ENCODE data around the gene MAST3.

DNA sequence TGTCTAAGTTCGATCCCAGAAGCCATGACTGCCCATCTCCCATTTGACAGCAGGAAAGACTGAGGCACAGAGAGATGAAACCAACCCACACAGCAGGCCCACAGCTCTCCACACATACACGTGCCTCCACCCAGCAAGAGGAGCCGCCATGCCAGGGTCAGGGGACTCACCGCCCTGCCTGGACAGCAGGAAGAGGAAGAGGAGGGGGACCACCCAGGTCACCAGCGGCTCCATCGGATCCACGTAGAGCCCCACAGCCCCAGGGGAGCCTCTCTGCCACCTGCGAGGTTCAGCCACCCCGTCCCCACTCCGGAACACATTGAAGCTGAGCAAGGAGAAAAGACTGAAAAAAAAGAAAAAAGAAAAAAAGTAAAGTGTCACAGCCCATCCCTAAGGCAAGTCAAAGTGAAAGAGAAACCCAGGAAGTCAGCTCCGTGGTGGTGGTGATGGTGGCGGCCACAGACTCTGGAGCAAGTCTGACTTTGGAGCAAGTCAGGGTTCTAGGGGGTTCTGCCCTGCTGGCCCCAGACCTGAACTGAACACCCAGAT lies 10.9 kb upstream of the MAST3 start, which contains the start of gene IL12RB1:
- no peak for TF ChIP-seq CTCF (IDR thresholded peaks at IDR 0.05; ENCODE audit: low read depth, low read length, missing input control)
- no peak for TF ChIP-seq EGR1 (IDR thresholded peaks at IDR 0.05; ENCODE audit: low read depth in 2 of 2)
- no peak for TF ChIP-seq MAX (IDR thresholded peaks at IDR 0.05)
- no peak for TF ChIP-seq RAD21 (IDR thresholded peaks at IDR 0.05)
- no peak for TF ChIP-seq TAF1 (conservative IDR thresholded peaks at IDR 0.05)
- TF ChIP-seq JUND (IDR thresholded peaks at IDR 0.05) = no peak
- TF ChIP-seq RXRA (IDR thresholded peaks at IDR 0.05) = no peak
- TF ChIP-seq HNF4G (IDR thresholded peaks at IDR 0.05) = no peak
- TF ChIP-seq SP1 (IDR thresholded peaks at IDR 0.05) = no peak
- no peak for TF ChIP-seq REST (IDR thresholded peaks at IDR 0.05)
- TF ChIP-seq, protein P1, sequence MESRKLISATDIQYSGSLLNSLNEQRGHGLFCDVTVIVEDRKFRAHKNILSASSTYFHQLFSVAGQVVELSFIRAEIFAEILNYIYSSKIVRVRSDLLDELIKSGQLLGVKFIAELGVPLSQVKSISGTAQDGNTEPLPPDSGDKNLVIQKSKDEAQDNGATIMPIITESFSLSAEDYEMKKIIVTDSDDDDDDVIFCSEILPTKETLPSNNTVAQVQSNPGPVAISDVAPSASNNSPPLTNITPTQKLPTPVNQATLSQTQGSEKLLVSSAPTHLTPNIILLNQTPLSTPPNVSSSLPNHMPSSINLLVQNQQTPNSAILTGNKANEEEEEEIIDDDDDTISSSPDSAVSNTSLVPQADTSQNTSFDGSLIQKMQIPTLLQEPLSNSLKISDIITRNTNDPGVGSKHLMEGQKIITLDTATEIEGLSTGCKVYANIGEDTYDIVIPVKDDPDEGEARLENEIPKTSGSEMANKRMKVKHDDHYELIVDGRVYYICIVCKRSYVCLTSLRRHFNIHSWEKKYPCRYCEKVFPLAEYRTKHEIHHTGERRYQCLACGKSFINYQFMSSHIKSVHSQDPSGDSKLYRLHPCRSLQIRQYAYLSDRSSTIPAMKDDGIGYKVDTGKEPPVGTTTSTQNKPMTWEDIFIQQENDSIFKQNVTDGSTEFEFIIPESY (IDR thresholded peaks at IDR 0.05) = no peak
- no peak for TF ChIP-seq GABPA (IDR thresholded peaks at IDR 0.05 in 1 of 2, conservative IDR thresholded peaks at IDR 0.05 in 1 of 2)

Measured in liver (tissue), 3 donors.